K562 (cell line): ENCODE data around the gene HEATR1. TPM values are rescaled to one million over a fixed set of nuclear protein-coding genes. Genes with fewer than 3 reads are reported as not detected.

Experiments used
- ATF4 ChIP-seq: fragments of 450-650 bp; formaldehyde crosslinking; IDR thresholded peaks from 2 replicates; pipeline ENCODE4 v1.4.0; 2022; ENCODE audit warnings: mild to moderate bottlenecking, moderate library complexity
- BHLHE40 ChIP-seq: IDR thresholded peaks from 2 replicates; pipeline ENCODE4 v1.6.1; 2011; ENCODE audit warnings: low read length, improper control_type of control experiment
- CBFA2T3 ChIP-seq: fragments of 450-650 bp; IDR thresholded peaks from 2 replicates; pipeline ENCODE4 v1.6.1; 2017
- CHD7 ChIP-seq: fragments of 200-600 bp; sonication (generic); IDR thresholded peaks from one replicate; pipeline ENCODE4 v1.6.1; 2012; ENCODE audit warnings: mild to moderate bottlenecking, low read depth, low read length, inconsistent platforms
- DMBX1 ChIP-seq: fragments of 250-450 bp; sonication (Bioruptor Pico); IDR thresholded peaks from 2 replicates; pipeline ENCODE4 v1.8.0; 2022; ENCODE audit warnings: inconsistent platforms, mild to moderate bottlenecking, moderate library complexity, borderline replicate concordance
- HMGXB4 ChIP-seq: sonication (generic); formaldehyde crosslinking; IDR thresholded peaks from 2 replicates; pipeline ENCODE4 v1.8.1; 2023; ENCODE audit warnings: mild to moderate bottlenecking, missing genetic modification reagents
- KAT8 ChIP-seq: fragments of 450-650 bp; IDR thresholded peaks from 2 replicates; pipeline ENCODE4 v1.6.1; 2016; ENCODE audit warnings: low read depth, mild to moderate bottlenecking
- MYC ChIP-seq, 2 experiments: fragments of 250-450 bp in 1 of 2; sonication (Bioruptor Pico) in 1 of 2; IDR thresholded peaks; 2 replicates each; pipeline versions ENCODE4 v1.5.1 to v1.6.1; 2012 to 2021; ENCODE audit warnings: low read depth in 2 of 2, borderline replicate concordance in 1 of 2, improper control_type of control experiment in 1 of 2, low read length in 1 of 2, mild to moderate bottlenecking in 1 of 2, moderate library complexity in 1 of 2
- NRF1 ChIP-seq, 2 experiments: fragments of 450-650 bp; IDR thresholded peaks in 1 of 2; conservative IDR thresholded peaks in 1 of 2; 2 replicates each; pipeline ENCODE4 v1.6.1; 2014; ENCODE audit warnings: mild to moderate bottlenecking in 2 of 2
- PURB ChIP-seq: sonication (generic); formaldehyde crosslinking; IDR thresholded peaks from 2 replicates; pipeline ENCODE4 v1.9.0; 2021; ENCODE audit warnings: low read depth, mild to moderate bottlenecking, missing genetic modification reagents
- ZKSCAN8 ChIP-seq: fragments of 200-800 bp; sonication (Bioruptor generic); IDR thresholded peaks from 2 replicates; pipeline ENCODE4 v1.6.1; 2016; ENCODE audit warnings: missing genetic modification characterization, missing compliant biosample characterization
- polyA plus RNA-seq, 8 experiments: library from polyadenylated mRNA; depleted of rRNA in 4 of 8; stranded (reverse) in 5 of 8; unstranded in 3 of 8; fragments of >200 nt; fragmentation: Nextera tagmentation in 2 of 8; fragmentation: Illumina TruSeq in 1 of 8; extraction: Ambion mirVana in 2 of 8; extraction: Trizol in 1 of 8; gene quantifications; 2 replicates each; pipeline versions ENCODE4 v1.2.1 to v1.2.3, GENCODE V29; 2011 to 2014; ENCODE audit warnings: inconsistent platforms in 1 of 8, missing spikeins in 1 of 8
- total RNA-seq, 7 experiments: library from RNA; depleted of rRNA in 6 of 7; stranded (reverse); fragments of >200 nt in 6 of 7; fragmentation: Illumina TruSeq in 2 of 7; extraction: Trizol in 2 of 7; gene quantifications; 2 replicates each; pipeline versions ENCODE4 v1.2.1 to v1.2.3, GENCODE V29; 2011 to 2021; ENCODE audit warnings: low replicate concordance in 1 of 7

The HEATR1 gene
- total and polyA plus RNA-seq, 9 of the 15 experiments (the other 6 are each of a cell fraction or from before 2014, with no cell fraction given) = 28.3 to 108 (median 50.9) TPM

- TF ChIP-seq CHD7 (no peak), CBFA2T3 (peak; percentile 75), BHLHE40 (peak; percentile 51; the same call in 1 of the 2 replicates), PURB (CRISPR knock-in tag) (no peak), ZKSCAN8 (CRISPR knock-in tag) (peak; percentile 93), NRF1 (conservative IDR thresholded peaks at IDR 0.05 in 1 of 2, IDR thresholded peaks at IDR 0.05 in 1 of 2) (no peak), MYC (IDR thresholded peaks at IDR 0.05; ENCODE audit: low read depth, low read length) (peak; percentile 51), MYC (CRISPR knock-in tag; IDR thresholded peaks at IDR 0.05; ENCODE audit: borderline replicate concordance, low read depth) (no peak), ATF4 (no peak), HMGXB4 (CRISPR knock-in tag) (no peak), DMBX1 (CRISPR knock-in tag) (no peak), KAT8 (no peak)
Measured at GRCh38 chr1:236509647-236510401, 94.5 kb downstream of the HEATR1 start (continued).
